CD4-positive, alpha-beta T cell treated with Interleukin-4 for 1 hour (primary cell): ENCODE measurements around the gene UTS2B.
A peak's percentile ranks its signal among the peaks of the same experiment; 100 is the strongest.
"Not testable (repeated sequence)": the region's sequence is repeated elsewhere in the genome, so short reads cannot be mapped to it uniquely, and the experiment has no call there.

Experiments
- DNase-seq, 2 donors: peaks; one replicate each; pipeline ENCODE4 v3.0.0-alpha.2; 2020 to 2022

UTS2B gene

DNA sequence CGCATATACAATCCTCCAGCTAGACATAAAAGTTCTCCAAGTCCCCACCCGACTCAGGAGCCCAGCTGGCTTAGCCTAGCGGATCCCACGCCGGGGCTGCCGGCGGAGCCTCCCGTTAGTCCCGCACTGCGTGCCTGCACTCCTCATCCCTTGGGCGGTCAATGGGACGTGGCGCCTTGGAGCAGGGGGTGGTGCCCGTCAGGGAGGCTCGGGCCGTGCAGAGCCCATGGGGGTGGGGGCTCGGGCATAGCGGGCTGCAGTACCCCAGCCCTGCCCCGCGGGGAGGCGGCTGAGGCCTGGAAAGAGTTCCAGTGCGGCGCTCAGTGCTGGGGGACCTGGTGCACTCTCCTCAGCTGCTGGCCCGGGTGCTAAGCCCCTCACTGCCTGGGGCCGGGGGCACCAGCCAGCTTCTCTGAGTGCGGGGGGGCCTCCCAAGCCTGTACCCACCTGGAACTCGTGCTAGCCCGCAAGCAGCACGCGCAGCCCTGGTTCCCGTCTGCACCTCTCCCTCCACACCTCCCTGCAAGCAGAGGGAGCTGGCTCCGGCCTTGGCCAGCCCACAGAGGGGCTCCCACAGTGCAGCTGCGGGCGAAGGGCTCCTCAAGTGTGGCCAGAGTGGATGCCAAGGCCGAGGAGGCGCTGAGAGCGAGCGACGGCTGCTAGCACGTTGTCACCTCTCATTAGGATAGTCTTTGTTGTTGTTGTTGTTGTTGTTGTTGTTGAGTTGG lies 13.3 kb downstream of the UTS2B start:
- DNase-seq, result no peak

DNA sequence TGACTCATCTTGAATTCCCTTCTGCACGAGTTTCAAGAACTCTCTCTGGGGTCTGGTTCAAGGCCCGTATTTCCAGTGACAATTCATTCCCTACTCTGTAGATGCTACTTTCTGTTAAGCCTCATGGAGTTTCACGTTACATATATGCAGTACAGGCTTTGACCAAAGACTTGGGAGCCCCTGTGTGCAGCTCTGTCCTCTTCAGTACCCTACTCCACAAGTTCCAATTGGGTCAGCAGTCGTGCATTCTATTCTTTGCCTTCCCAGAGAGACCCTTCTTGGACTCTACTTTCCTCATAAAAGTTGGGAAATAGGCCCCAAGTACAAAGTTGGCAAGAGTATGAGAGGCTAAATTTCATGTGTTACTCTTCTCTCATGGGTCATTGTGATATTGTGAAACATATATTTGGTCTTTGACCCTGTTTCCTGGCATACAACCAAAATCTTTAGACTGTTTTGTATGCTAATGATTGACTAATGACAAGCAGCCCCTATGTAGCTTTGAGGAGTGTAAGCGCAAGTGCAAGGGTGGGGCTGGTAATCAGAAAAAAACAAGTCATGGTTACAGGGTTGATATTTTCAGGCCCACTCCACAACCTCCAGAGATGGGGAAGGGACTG lies 16.1 kb downstream of the UTS2B start:
- no peak for DNase-seq

DNA sequence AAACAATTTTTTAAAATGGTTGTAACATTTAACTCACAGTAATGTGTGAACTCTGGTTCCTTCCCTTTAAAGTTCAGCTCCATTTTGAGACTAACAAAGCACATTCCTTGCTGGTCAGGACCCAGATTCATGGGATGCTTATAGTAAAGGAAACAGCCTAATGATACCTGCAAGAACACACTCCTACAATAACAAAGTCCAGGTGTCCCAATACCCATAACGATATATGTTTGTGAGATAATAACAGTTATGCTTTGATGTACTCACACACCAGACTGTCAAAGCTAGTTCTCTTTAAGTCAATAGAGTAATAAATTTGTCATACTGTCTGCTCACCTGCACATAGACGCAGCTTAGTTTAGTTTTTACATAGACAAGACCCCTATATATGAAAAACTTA lies 17.0 kb downstream of the UTS2B start:
- DNase-seq, result no peak

DNA sequence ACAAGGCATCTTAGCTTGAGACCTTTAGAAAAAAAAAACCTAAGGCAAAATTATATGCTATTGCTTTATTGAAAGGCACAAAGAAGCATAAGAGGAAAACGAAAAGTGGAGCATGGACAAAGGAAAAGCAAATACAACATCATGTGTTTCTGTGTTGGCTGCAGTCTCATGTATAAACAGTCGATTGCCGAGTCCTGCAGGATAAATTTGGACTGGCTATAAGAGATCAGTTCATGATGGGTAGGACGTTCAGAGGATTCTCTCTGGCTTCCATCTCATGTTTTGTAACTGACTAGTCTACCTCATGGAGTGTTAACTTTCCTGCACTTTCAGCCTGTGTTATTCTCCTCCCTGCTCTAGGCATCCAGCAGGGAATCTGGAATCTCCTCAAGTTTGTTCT lies 23.0 kb downstream of the UTS2B start:
- no peak for DNase-seq

DNA sequence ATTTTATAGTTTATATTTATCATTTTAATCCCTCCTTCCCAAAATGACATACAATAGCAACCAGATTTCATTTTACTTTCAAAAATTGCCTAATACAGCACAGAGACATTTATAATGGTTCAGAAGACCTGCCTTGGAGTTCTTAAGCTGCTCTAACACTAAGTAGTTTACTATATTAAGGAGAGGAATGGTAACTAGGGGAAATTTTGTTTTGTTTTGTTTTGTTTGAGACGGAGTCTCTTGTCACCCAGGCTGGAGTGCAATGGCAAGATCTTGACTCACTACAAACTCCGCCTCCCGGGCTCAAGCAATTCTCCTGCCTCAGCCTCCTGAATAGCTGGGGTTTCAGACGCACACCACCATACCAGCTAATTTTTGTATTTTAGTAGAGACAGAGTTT lies 23.9 kb downstream of the UTS2B start:
- DNase-seq, result no peak

DNA sequence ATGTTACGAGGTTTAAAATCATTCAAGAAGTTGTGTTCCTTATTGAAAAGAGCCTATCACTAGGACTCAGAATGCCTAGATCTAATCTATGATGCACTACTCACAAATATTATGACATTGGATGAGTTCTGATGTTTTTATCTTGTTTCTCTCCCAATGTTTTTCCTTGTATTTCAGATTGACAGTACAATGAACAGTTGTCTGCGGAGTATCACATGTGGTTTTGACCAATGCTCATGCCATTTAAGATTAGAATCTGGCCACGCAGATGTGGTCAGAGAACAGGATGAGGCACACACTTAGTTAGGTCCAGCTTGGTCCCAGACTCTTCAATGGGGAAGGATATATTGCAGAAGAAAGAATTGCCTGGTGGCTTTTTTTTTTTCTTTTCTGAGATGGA lies 26.7 kb downstream of the UTS2B start:
- no peak for DNase-seq

DNA sequence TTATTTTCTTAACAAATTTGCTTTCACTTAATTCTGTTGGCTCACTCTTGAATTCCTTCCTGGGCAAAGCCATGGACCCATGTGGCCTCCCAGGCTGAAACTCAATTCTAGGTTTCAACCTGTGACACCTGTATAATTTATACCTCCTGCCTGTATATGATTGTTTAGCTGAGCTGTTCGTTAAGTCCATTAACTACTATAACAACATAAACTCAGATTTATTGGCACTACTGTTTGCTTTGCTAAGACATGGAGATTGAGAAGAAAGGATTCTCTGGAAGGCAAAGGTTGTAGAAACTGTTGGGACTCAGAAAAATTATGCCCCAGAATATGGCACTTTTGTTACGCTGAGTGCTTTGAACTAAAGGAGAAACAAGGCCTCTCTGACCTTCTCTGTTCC lies 27.9 kb downstream of the UTS2B start:
- no peak for DNase-seq

DNA sequence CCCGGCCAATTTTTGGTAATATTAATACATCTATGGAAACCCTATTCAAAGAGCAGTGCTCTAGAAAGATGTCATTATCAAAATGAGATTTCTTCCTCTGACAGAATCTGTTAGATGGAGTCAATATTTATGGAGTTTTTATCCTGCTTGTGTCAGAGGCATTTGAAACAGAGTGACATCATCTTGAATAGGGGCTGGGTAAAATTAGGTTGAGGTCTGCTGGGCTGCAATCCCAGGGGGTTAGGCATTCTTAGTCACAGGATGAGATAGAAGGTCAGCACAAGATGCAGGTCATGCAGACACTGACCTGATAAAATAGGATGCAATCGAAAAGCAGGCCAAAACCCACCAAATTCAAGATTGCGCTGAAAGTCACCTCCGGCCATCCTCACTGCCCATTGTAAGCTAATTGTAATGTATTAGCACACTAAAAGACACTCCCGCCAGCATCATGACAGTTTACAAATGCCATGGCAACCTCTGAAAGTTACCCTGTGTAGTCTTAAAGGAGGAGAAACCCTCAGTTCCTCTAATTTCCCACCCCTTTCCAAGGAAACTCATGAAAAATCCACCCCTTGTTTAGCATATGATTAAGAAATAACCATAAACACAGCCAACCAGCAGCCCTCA lies 28.4 kb downstream of the UTS2B start:
- no peak for DNase-seq

DNA sequence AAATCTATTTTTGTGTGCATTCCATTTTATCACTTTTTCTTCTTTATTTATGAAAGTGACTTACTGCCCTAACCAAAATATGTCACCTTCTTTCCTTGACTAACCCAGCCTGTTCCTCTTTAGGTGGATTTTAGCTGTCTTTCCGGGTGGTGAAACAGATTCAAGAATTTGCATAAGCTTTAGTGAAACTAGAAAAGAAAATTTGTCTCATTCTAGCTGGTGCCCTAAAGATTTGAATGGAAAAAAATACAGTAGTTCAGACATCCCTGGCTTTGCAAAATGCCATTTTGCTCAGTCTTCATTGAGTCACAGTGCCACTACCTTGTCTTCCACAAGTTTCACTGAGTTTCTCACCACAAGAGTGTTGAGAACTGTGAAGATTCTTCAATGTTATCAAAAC lies 29.3 kb downstream of the UTS2B start:
- no peak for DNase-seq

DNA sequence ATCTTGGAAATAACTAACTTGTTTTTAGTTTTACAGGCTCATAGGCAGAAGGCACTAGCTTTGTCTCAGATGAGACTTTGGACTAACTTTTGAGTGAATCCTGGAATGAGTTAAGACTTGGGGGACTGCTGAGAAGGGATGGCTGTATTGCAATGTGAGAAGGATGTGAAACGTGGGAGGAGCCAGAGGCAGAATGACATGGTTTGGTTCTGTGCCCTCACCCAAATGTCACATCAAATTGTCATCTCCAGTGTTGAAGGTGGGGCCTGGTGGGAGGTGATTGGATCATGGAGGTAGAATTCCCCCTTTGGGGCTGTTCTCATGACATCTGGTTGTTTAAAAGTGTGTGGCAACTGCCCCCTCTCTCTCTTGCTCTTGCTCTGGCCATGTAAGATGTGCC lies 29.9 kb downstream of the UTS2B start:
- DNase-seq, result no peak

DNA sequence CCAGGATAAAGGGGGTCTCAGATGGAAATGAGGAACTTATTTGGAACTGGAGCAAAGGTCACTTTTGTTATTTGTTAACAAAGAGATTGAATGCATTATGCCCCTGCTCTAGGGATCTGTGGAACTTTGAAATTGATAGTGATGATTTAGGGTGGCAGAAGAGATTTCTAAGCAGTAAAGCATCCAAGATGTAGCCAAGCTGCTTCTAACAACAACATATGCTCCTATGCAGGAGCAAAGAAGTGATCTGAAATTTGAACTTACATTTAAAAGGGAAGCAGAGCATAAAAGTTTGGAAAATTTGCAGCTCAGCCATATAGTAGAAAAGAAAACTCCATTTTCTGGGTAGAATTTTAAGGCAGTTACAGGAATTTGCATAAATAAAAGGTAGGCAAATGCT lies 31.5 kb downstream of the UTS2B start:
- DNase-seq, result no peak

DNA sequence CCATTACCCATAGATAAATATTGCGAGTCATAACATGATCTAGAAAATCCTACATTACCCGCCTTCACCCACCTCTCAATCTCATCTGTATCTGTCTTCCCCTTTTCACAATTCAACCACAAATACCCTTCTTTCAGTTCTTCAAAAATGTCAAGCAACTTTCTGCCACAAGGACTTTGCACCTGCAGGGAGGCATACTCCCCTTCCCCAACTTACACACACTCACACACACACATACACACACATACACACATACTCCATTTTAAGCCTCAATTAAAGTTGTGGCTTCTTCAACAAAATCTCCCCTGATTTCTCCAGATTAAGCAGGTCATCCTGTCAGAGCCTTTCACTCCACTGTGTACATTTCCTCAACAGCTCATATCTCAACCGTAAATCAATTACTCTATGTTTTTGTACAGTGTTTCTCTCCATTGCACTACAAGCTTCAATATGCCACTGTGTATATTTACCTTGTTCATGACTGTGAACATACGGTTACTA lies 34.2 kb downstream of the UTS2B start:
- peak; percentile 4 to 49 for DNase-seq

DNA sequence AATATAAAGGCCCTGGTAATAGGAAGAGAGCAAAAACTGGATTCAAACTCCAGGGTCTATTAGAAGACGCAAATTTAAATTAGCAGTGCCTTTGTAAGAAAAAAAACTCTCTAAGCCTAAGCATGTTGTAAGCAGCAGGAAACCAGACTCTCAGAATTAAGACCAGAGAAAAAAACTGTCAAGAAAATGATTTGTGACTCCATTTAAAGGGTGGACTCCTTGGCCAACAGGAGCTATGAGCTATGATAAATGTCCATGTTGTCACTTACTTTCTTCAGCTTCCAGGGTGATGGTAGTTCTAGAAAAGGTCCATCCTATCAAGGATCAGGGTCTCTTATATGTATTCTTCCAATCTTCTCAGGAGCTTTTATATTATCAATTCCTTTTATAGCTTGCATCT lies 36.0 kb downstream of the UTS2B start:
- no peak for DNase-seq

DNA sequence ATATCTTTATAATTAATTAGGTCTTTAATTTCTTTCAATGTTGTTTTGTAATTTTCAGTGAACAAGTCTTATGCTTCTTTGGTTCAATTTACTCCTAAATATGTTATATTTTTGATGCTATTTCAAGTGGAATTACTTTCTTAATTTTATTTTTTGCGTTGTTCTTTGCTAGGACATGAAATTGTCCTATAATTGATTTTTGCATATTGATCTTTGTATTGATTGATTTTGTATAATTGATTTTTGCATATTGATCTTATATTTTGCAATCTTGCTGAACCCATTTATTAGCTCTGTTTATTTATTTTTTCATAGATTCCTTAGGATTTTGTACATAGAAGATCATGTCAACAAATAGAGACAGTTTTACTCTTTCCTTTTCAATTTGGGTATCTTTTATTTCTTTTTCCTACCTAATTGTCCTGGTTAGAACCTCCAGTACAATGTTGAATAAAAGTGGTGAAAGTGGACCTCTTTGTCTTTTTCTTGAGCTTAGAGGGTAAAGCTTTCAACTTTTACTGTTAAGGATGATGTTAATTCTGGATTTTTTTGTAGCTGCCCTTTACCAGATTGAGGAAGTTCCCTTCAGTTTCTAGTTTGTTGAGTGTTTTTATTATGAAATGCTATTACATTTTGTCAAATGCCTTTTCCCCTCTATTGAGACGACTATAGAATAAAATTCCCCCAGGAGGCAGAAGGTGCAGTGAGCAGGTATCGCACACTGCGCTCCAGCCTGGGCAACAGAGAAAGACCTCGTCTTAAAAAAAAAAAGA lies 37.9 kb downstream of the UTS2B start:
- DNase-seq, result no peak

DNA sequence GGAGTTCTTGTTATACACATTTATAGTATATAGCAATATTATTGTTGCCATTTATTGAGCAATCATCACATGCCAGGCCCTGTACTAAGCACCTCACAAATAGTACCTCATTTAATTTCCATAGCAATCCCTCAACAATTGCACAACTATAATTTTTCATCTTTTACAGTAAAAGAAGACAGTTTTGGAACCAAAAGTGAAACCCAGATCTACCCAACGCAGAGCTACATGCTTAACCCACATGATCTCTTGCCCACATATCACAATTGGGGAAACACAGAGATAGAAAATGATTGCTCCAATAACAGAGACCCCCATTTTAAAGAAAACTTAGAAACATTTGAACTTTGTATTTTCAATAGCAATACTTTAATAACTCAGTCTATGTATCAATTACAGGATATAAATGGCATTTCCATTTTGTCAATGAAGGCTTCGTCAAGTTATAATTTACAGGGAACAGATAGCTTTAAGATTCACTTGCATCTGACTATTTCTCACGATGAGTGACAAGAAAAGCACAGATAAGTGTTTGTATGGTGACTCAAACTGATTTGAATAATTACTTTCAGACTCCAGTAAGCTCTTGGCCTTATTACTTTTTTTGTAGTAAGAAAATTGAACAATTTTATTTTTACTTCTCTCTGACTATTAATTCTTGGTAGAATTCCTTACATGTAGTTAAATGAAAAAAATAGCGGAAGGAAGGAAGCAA lies 39.9 kb downstream of the UTS2B start:
- DNase-seq, result peak in 1 of 2 donors; percentile 28

DNA sequence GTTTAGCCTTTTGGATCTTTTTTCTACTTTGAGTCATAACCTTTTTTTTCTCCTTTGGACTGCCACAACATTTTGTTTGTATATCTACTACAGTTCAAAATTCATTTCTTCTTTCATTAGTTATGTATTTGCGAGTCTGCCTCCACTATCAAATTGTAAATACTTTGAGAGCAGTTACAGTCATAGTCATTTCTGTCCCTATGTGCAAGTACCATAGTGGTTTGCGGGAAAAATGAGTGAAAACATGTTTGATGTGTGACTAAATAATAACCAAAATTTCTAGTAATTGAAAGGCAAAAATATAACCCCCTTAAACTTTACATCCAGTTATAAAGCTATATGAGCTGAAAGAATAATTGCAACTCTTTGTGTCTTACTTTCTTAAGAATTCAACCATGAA lies 46.9 kb downstream of the UTS2B start:
- DNase-seq, result no peak

DNA sequence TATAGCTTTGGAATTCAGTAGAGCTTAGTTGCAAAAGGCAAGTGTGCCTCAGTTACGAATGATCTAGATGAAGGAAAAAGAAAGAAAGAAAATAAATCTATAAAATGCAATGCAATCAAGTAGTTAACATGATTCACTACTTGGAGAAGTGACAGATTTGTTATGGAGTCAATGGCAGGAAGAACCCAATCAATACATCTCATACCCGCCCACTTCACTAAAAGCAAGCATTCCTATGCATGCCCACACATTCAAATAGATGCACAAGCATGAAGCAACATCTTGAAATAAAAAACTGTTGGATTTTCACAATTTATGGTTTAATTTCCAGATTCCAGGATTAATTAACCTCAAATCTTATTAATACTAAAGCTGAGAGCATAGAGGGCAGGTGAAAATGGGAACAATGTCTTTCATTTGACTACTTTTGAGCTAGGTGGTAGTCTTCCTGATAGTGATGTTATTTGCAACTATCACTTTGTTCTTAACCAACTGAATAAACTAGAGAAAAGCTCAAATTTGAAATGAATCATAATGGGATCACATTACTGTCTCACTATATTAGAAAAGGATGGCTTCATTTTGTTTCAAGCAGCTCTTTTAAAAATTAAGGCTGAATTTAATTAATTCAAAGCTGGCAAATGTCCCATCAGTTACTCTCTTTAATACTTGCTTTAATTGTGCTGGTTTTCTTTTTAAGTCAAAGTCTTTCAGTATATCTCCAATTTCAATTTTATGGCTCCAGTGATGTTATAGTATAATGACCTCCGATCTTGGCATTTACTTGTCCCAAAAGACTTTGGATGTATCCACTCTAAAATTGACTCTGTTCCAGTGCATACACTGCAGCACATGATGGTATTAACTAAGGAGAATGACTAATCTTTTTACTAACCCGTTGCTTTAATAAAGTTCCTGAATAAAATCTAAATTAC lies 47.8 kb downstream of the UTS2B start:
- no peak for DNase-seq

DNA sequence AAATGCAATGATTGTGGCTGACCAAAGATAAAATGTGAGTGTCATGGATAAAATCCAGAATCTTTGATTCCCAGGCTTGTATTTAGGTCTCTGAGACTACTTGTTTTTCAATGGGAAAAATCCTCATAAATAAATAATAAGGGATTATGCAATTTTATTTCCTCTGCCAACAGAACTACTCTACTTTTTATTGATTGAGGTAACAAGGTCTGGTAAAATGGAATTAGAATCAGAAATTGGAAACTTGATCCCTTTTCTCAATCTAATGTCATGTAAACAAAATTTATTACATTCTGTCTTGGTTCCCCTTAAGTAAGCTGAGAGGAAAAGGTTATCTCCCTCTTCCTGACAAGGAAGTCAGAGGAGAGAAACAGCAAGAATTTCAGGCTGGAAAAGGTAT lies 49.4 kb downstream of the UTS2B start:
- DNase-seq, result no peak

DNA sequence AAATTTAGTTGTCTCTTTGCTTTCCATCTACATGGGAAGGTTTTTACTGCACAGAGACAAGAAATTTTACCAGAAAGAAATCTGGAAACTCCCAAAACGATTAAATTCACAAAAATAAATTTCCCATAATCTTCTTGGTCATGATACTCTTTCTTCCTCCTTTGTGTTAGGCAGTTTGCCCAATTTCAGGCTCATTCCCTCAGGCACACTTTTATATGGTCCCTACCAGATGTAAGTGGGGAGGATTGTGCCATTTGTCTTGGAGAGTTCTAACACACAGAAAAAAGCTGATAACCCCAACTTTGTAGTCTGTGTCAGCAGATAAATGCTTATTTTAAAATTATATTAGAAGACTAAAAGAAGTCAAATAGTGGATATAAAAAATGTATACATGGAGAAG lies 50.2 kb downstream of the UTS2B start:
- no peak for DNase-seq

DNA sequence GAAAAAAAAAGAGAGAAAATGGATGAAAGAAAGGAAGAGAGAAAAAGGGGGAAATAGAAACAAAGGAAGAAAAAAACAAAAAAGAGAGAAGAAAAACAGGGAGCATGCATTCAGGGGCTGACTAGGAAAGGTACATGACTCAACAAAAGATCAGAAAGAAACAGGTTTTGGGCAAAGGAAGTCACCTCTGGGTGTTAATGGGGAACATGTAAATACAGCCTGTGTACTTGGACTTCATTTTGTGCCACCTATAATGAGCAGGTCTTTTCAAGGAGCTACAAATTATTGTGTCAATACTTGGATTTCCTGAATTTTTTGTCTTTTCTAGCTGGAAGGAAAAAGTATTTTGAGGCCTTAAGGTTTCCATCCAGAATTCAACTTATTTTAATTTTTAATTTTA lies 54.6 kb downstream of the UTS2B start:
- no peak for DNase-seq

DNA sequence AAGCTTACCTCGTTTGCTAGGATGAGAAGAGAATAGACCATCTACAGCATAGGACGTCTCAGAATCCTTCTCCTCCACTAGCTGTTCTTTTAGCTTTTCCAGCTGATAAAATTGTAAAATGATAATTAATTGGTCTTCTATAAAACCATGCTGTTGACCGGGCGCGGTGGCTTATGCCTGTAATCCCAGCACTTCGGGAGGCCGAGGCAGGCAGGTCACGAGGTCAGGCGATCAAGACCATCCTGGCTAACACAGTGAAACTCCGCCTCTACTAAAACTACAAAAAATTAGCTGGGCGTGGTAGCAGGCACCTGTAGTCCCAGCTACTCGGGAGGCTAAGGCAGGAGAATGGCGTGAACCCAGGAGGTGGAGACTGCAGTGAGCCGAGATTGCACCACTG lies 55.1 kb downstream of the UTS2B start:
- DNase-seq, result not testable (repeated sequence)
